Measurements from ENCODE around the gene PRRX2.
"Not testable (repeated sequence)": the region's sequence is repeated elsewhere in the genome, so short reads cannot be mapped to it uniquely, and the experiment has no call there.

Gene PRRX2

GRCh38 chr9:129737479-129738274 is 72.2 kb downstream of the PRRX2 start:
- DNase-seq, result peak; percentile 90 to 92

- DNase-seq, result no peak
Observed at GRCh38 chr9:129739432-129739831, 74.0 kb downstream of the PRRX2 start.

GRCh38 chr9:129740174-129740573 is 74.7 kb downstream of the PRRX2 start:
- no peak for DNase-seq

GRCh38 chr9:129740666-129741464 is 75.4 kb downstream of the PRRX2 start:
- DNase-seq, result no peak

- DNase-seq, result no peak
Observed at GRCh38 chr9:129745200-129745599, 79.8 kb downstream of the PRRX2 start.

GRCh38 chr9:129746092-129746777 is 80.8 kb downstream of the PRRX2 start:
- no peak for DNase-seq

GRCh38 chr9:129748249-129748648 is 82.8 kb downstream of the PRRX2 start:
- DNase-seq, result no peak

- DNase-seq, result not testable (repeated sequence)
Observed at GRCh38 chr9:129749052-129749451, 83.6 kb downstream of the PRRX2 start.

- DNase-seq, result no peak
Observed at GRCh38 chr9:129749575-129749974, 84.1 kb downstream of the PRRX2 start.

- no peak for DNase-seq
Observed at GRCh38 chr9:129750013-129750638, 84.7 kb downstream of the PRRX2 start.

- no peak for DNase-seq
Observed at GRCh38 chr9:129751841-129752801, 86.7 kb downstream of the PRRX2 start.

- DNase-seq, result peak; percentile 50 to 66
Observed at GRCh38 chr9:129752900-129753729, 87.7 kb downstream of the PRRX2 start, which contains the start of gene PTGES. PTGES (minus strand) TSS chr9:129753042; CDS start chr9:129753012, 30 bp downstream.

- no peak for DNase-seq
Observed at GRCh38 chr9:129755151-129755550, 89.7 kb downstream of the PRRX2 start.

GRCh38 chr9:129756191-129756590 is 90.7 kb downstream of the PRRX2 start:
- no peak for DNase-seq

GRCh38 chr9:129757045-129757444 is 91.6 kb downstream of the PRRX2 start:
- DNase-seq, result no peak

- no peak for DNase-seq
Observed at GRCh38 chr9:129759319-129759718, 93.9 kb downstream of the PRRX2 start.

- no peak for DNase-seq
Observed at GRCh38 chr9:129759804-129760502, 94.5 kb downstream of the PRRX2 start.

GRCh38 chr9:129760784-129761183 is 95.3 kb downstream of the PRRX2 start:
- not testable (repeated sequence) for DNase-seq

- DNase-seq, result no peak
Observed at GRCh38 chr9:129761293-129761900, 96.0 kb downstream of the PRRX2 start.
